Ishikawa (cell line): Measurements from ENCODE around the gene DCTN1.

Experiments used
- CEBPB ChIP-seq: IDR thresholded peaks from 2 replicates; pipeline ENCODE4 v1.6.1; 2012
- CREB1 ChIP-seq: IDR thresholded peaks from 2 replicates; pipeline ENCODE4 v1.6.1; 2012; ENCODE audit warnings: low read depth
- EGR1 ChIP-seq: IDR thresholded peaks from 2 replicates; pipeline ENCODE4 v1.6.1; 2012
- EP300 ChIP-seq: IDR thresholded peaks from 2 replicates; pipeline ENCODE4 v1.6.1; 2012; ENCODE audit warnings: borderline replicate concordance
- FOXM1 ChIP-seq: IDR thresholded peaks from 2 replicates; pipeline ENCODE4 v1.6.1; 2012; ENCODE audit warnings: low read depth, borderline replicate concordance
- MAX ChIP-seq: IDR thresholded peaks from 2 replicates; pipeline ENCODE4 v1.6.1; 2012
- NFIC ChIP-seq: IDR thresholded peaks from 2 replicates; pipeline ENCODE4 v1.6.1; 2012
- RAD21 ChIP-seq: IDR thresholded peaks from 2 replicates; pipeline ENCODE4 v1.6.1; 2012; ENCODE audit warnings: low read depth
- REST ChIP-seq: IDR thresholded peaks from 2 replicates; pipeline ENCODE4 v1.6.1; 2012; ENCODE audit warnings: low read depth, mild to moderate bottlenecking
- TAF1 ChIP-seq: IDR thresholded peaks from 2 replicates; pipeline ENCODE4 v1.6.1; 2012; ENCODE audit warnings: low read depth, mild to moderate bottlenecking
- TCF12 ChIP-seq: IDR thresholded peaks from 2 replicates; pipeline ENCODE4 v1.6.1; 2012; ENCODE audit warnings: low read depth
- TEAD4 ChIP-seq: IDR thresholded peaks from 2 replicates; pipeline ENCODE4 v1.6.1; 2012
- USF1 ChIP-seq: IDR thresholded peaks from 2 replicates; pipeline ENCODE4 v1.6.1; 2012
- YY1 ChIP-seq: IDR thresholded peaks from 2 replicates; pipeline ENCODE4 v1.6.1; 2012; ENCODE audit warnings: low read depth
- ZBTB7A ChIP-seq: IDR thresholded peaks from 2 replicates; pipeline ENCODE4 v1.6.1; 2012; ENCODE audit warnings: low read depth

The DCTN1 gene

GRCh38 chr2:74419345-74419744, 39.2 kb upstream of the DCTN1 start:
- TF ChIP-seq TAF1: no peak

GRCh38 chr2:74418312-74418711, 38.2 kb upstream of the DCTN1 start:
- no peak for TF ChIP-seq EGR1
- no peak for TF ChIP-seq CREB1
- TF ChIP-seq TCF12: no peak
- TF ChIP-seq TEAD4: no peak
- TF ChIP-seq TAF1: no peak
- TF ChIP-seq USF1: no peak
- TF ChIP-seq FOXM1: no peak
- no peak for TF ChIP-seq EP300
- TF ChIP-seq REST: no peak
- no peak for TF ChIP-seq MAX
- no peak for TF ChIP-seq ZBTB7A
- TF ChIP-seq NFIC: no peak
- TF ChIP-seq RAD21: no peak
- no peak for TF ChIP-seq CEBPB

- TF ChIP-seq TEAD4 (no peak), USF1 (no peak), MAX (no peak), YY1 (no peak), EGR1 (no peak), TAF1 (no peak), FOXM1 (no peak), RAD21 (no peak), CEBPB (no peak), CREB1 (no peak), REST (no peak), EP300 (no peak), ZBTB7A (no peak), NFIC (no peak)
These were observed 37.7 kb upstream of the DCTN1 start for GRCh38 chr2:74417763-74418162.

- TF ChIP-seq TAF1: no peak
- no peak for TF ChIP-seq FOXM1
- TF ChIP-seq ZBTB7A: no peak
- no peak for TF ChIP-seq RAD21
- no peak for TF ChIP-seq YY1
- TF ChIP-seq NFIC: no peak
These were observed 37.1 kb upstream of the DCTN1 start for GRCh38 chr2:74417197-74417596.

- no peak for TF ChIP-seq FOXM1
- no peak for TF ChIP-seq TEAD4
- TF ChIP-seq USF1: no peak
- no peak for TF ChIP-seq CREB1
These were observed 36.7 kb upstream of the DCTN1 start for GRCh38 chr2:74416778-74417177.

- TF ChIP-seq FOXM1 (no peak), CREB1 (no peak), RAD21 (no peak), CEBPB (no peak), MAX (no peak), TEAD4 (no peak), ZBTB7A (no peak), REST (no peak), TCF12 (no peak), TAF1 (no peak), EP300 (no peak)
These were observed 35.8 kb upstream of the DCTN1 start for GRCh38 chr2:74415762-74416395.
